HepG2 (cell line): ENCODE data around the gene ART1. TPM values are rescaled to one million over a fixed set of nuclear protein-coding genes. Genes with fewer than 3 reads are reported as not detected.

Experiments
- ATAC-seq: fragments of 200-7000 bp; cut with Tn5 transposase; 3 replicates; pipeline ENCODE4 v1.9.1; 2020; ENCODE audit warnings: mild to moderate bottlenecking, moderate library complexity
- BruUV-seq: library from RNA; stranded (reverse); fragments of 400-500 nt; replicated peaks from 2 replicates; lab custom pipeline; 2021; lab: Mats Ljungman, UMichigan
- CTCF ChIA-PET: fragments of 300-600 bp; formaldehyde crosslinking; extraction: SDS; loops from one replicate; lab custom pipeline; 2021; ENCODE audit warnings: low total read pairs, inconsistent platforms, low intra/inter-chr PET ratio; lab: Yijun Ruan, JAX
- POLR2A ChIA-PET: fragments of 350-600 bp; sonication (Branson Sonifier 250); formaldehyde crosslinking; loops from one replicate; lab custom pipeline; 2020; ENCODE audit warnings: antibody characterized with exemption, inconsistent platforms; lab: Yijun Ruan, JAX
- DNase-seq: peaks from one replicate; pipeline ENCODE4 v3.0.0-alpha.2; 2015; ENCODE audit warnings: low spot score
- FAIRE-seq: peaks from 3 replicates; lab custom pipeline; 2011; peaks lifted over from hg19 to GRCh38; lab: Jason Lieb, UNC
- H2AFZ ChIP-seq: one replicate; pipeline ENCODE4 v1.6.1; 2011; ENCODE audit warnings: low read length, inconsistent platforms
- H3K27ac ChIP-seq: fragments of 300-600 bp; 3 replicates; pipeline ENCODE4 v1.8.0; 2011; ENCODE audit warnings: mixed run types, mild to moderate bottlenecking, mixed read lengths, low read length, inconsistent platforms; ENCODE audit not compliant: insufficient read depth; ENCODE audit errors: extremely low read length
- H3K27me3 ChIP-seq, 2 experiments: fragments of 200-600 bp in 1 of 2; 2 replicates in 1 of 2; 3 replicates in 1 of 2; pipeline versions ENCODE4 v1.6.0 to v1.8.0; 2011; ENCODE audit warnings: low read length in 2 of 2, mild to moderate bottlenecking in 2 of 2, moderate library complexity in 2 of 2, inconsistent platforms in 1 of 2; ENCODE audit not compliant: insufficient read depth in 2 of 2, control insufficient read depth in 1 of 2
- H3K36me3 ChIP-seq, 2 experiments: fragments of 200-600 bp in 1 of 2; replicated peaks in 1 of 2; 2 replicates in 1 of 2; 3 replicates in 1 of 2; pipeline versions ENCODE4 v1.5.1 to v1.8.0; 2011; ENCODE audit warnings: low read length in 2 of 2, inconsistent platforms in 1 of 2; ENCODE audit not compliant: insufficient read depth in 2 of 2, control insufficient read depth in 1 of 2
- H3K4me1 ChIP-seq: 2 replicates; pipeline ENCODE4 v1.5.1; 2012; ENCODE audit warnings: low read length, inconsistent platforms; ENCODE audit not compliant: insufficient read depth
- H3K4me2 ChIP-seq: 2 replicates; pipeline ENCODE4 v1.6.0; 2011; ENCODE audit warnings: low read depth, low read length, inconsistent platforms
- H3K4me3 ChIP-seq, 3 experiments: fragments of 200-600 bp in 1 of 3; sonication (generic), shearing (Covaris generic) in 1 of 3; replicated peaks in 1 of 3; 2 replicates each; pipeline ENCODE4 v1.5.1; 2011 to 2016; ENCODE audit warnings: low read length in 3 of 3, inconsistent platforms in 2 of 3, low read depth in 2 of 3, mild to moderate bottlenecking in 2 of 3, control low read depth in 1 of 3, mixed read lengths in 1 of 3; ENCODE audit not compliant: insufficient read depth in 1 of 3
- H3K79me2 ChIP-seq: one replicate; pipeline ENCODE4 v1.6.1; 2011; ENCODE audit warnings: low read length, inconsistent platforms; ENCODE audit not compliant: insufficient read depth
- H3K9ac ChIP-seq: 2 replicates; pipeline ENCODE4 v1.6.0; 2011; ENCODE audit warnings: mild to moderate bottlenecking, low read depth, low read length, inconsistent platforms; ENCODE audit not compliant: insufficient read depth
- H3K9me3 ChIP-seq: 2 replicates; pipeline ENCODE4 v1.5.1; 2012; ENCODE audit warnings: mild to moderate bottlenecking, low read length
- H4K20me1 ChIP-seq: 2 replicates; pipeline ENCODE4 v1.6.0; 2011; ENCODE audit warnings: inconsistent platforms, mild to moderate bottlenecking, low read length, moderate library complexity; ENCODE audit not compliant: insufficient read depth
- ATRX ChIP-seq: sonication (generic); formaldehyde crosslinking; IDR thresholded peaks from 2 replicates; pipeline ENCODE4 v1.4.0; 2020; ENCODE audit warnings: missing genetic modification reagents, borderline replicate concordance
- HDAC6 ChIP-seq: fragments of 200-600 bp; sonication (generic); IDR thresholded peaks from 2 replicates; pipeline ENCODE4 v1.7.0; 2017; ENCODE audit warnings: mild to moderate bottlenecking, antibody characterized with exemption, low read length, low read depth
- KLF12 ChIP-seq: sonication (generic); formaldehyde crosslinking; IDR thresholded peaks from 2 replicates; pipeline ENCODE4 v1.4.0; 2020; ENCODE audit warnings: missing genetic modification reagents, borderline replicate concordance
- ZNF264 ChIP-seq: sonication (generic); formaldehyde crosslinking; IDR thresholded peaks from 2 replicates; pipeline ENCODE4 v1.4.0; 2020; ENCODE audit warnings: missing genetic modification reagents
- ZNF33B ChIP-seq: sonication (generic); formaldehyde crosslinking; IDR thresholded peaks from 2 replicates; pipeline ENCODE4 v1.5.1; 2020; ENCODE audit warnings: mild to moderate bottlenecking, missing genetic modification reagents
- ZNF772 ChIP-seq: sonication (generic); formaldehyde crosslinking; IDR thresholded peaks from 2 replicates; pipeline ENCODE4 v1.5.0; 2020; ENCODE audit warnings: mild to moderate bottlenecking, missing genetic modification reagents
- WGBS: methylation state at CpG from one replicate; pipeline ENCODE4 v1.1.6; 2017; ENCODE audit warnings: low lambda C conversion rate; 5-methylcytosine and 5-hydroxymethylcytosine counted together
- in situ Hi-C: cut with HindIII; loops from 2 replicates; pipeline ENCODE4 v1.10.0; 2017; ENCODE audit warnings: low pct_unique_long_range_greater_than_20kb; ENCODE audit not compliant: extremely low pct_ligation_motif_present
- intact Hi-C: fragments of 100-400 bp; cut with micrococcal nuclease; formaldehyde crosslinking; loops from one replicate; pipeline ENCODE4 v1.10.0; 2022; ENCODE audit not compliant: unreplicated experiment
- polyA plus RNA-seq, 8 experiments: library from polyadenylated mRNA; depleted of rRNA in 3 of 8; stranded (reverse) in 7 of 8; unstranded in 1 of 8; fragments of >200 nt; fragmentation: Illumina TruSeq in 4 of 8; extraction: Trizol in 4 of 8; gene quantifications; 2 replicates each; pipeline versions ENCODE4 v1.2.1 to v1.2.3, GENCODE V29; 2011 to 2016; ENCODE audit warnings: low read depth in 4 of 8, missing spikeins in 1 of 8, mixed read lengths in 1 of 8; ENCODE audit not compliant: insufficient read depth in 1 of 8
- total RNA-seq, 5 experiments: library from RNA; depleted of rRNA; stranded (reverse); fragments of >200 nt; fragmentation: Illumina TruSeq; extraction: Trizol; gene quantifications; 2 replicates each; pipeline ENCODE4 v1.2.3, GENCODE V29; 2016; ENCODE audit warnings: low read depth in 1 of 5

Gene ART1
- total and polyA plus RNA-seq, 2 of the 13 experiments (the other 11 are each of a cell fraction or from before 2014, with no cell fraction given): not detected

GRCh38 chr11:3658252-3658651 lies 13.3 kb downstream of the ART1 start (continued):
- no peak for TF ChIP-seq ATRX (CRISPR knock-in tag)
- no peak for TF ChIP-seq KLF12 (CRISPR knock-in tag)

- H3K4me2 ChIP-seq: no peak overlapping the region
- ChIA-PET POLR2A (no interaction called here), CTCF (no interaction called here)
- no peaks in the 10 kb centered on the region for H3K4me1 ChIP-seq
- ATAC-seq: peak; percentile 26
- no peak for TF ChIP-seq ZNF772 (CRISPR knock-in tag)
- no peak for TF ChIP-seq ZNF33B
- TF ChIP-seq HDAC6: no peak
- no peak for TF ChIP-seq ZNF264 (CRISPR knock-in tag)
- TF ChIP-seq, all 625 proteins: peak for 0
- Histone ChIP-seq H2AFZ (no peak overlapping the region), H3K79me2 (no peaks in the 10 kb centered on the region), H3K36me3 (no peaks in the 10 kb centered on the region), H3K4me3 (no peak overlapping the region), H4K20me1 (no peaks in the 10 kb centered on the region), H3K9ac (no peak overlapping the region), H3K27me3 (peaks cover 3 to 35% of the 10 kb centered on the region in 2 experiments; a peak in 4 of 5 replicates), H3K9me3 (no peaks in the 10 kb centered on the region), H3K27ac (no peak overlapping the region)
- intact Hi-C loops: no loop called here
- FAIRE-seq (no peak), DNase-seq (no peak)
- no TSS peak for BruUV-seq
- in situ Hi-C loops: no loop called here
- WGBS: 44% methylated on average over 14 of the region's 33 CpGs
Measured at GRCh38 chr11:3659595-3660515, 14.9 kb downstream of the ART1 start.
